ENCODE data around the gene EVPL. TPM values are rescaled to one million over a fixed set of nuclear protein-coding genes. Genes with fewer than 3 reads are reported as not detected.

Gene EVPL
- total and polyA plus RNA-seq, 3 experiments from 2014 or later: 0.07 to 0.11 TPM; not detected in 1

GRCh38 chr17:76011951-76012350 lies 15.2 kb downstream of the EVPL start:
- H3K9me3 Mint-ChIP-seq: no peaks in the 10 kb centered on the region
- no peaks in the 10 kb centered on the region for H3K27me3 ChIP-seq (ENCODE audit: insufficient read depth, low read length, poor library complexity, severe bottlenecking)
- no peak overlapping the region for H3K4me3 ChIP-seq (ENCODE audit: low read length)
- no peak for DNase-seq
- no peaks in the 10 kb centered on the region for H3K36me3 ChIP-seq (ENCODE audit: insufficient read depth, low read length)
- no peak overlapping the region for H3K27ac ChIP-seq (ENCODE audit: low read depth, low read length)
- H3K4me1 Mint-ChIP-seq: peaks cover 5 to 6% (median 5%) of the 10 kb centered on the region in 3 donors
- peaks cover 0 to 5% of the 10 kb centered on the region in 2 donors for H3K27me3 Mint-ChIP-seq
- ChIA-PET POLR2A (no interaction called here), CTCF (interaction anchor here (1.1 to 4.5 kb wide), 8 partner anchors 10 to 287 kb away, joined by 3 to 30 read pairs (median 5); partner anchors contain the start of gene EXOC7)
- no peaks in the 10 kb centered on the region for H3K9me3 ChIP-seq (ENCODE audit: low read length)
- H3K36me3 Mint-ChIP-seq: no peaks in the 10 kb centered on the region
- H3K27ac Mint-ChIP-seq: no peak overlapping the region
- no peak overlapping the region for H3K4me3 Mint-ChIP-seq
- H3K4me1 ChIP-seq (ENCODE audit: insufficient read depth, low read length): peaks cover 4% of the 10 kb centered on the region

GRCh38 chr17:76009969-76010661 lies 17.0 kb downstream of the EVPL start:
- Histone ChIP-seq H3K27ac (ENCODE audit: low read depth, low read length) (no peak overlapping the region), H3K9me3 (ENCODE audit: low read length) (no peaks in the 10 kb centered on the region), H3K27me3 (ENCODE audit: insufficient read depth, low read length, poor library complexity, severe bottlenecking) (no peaks in the 10 kb centered on the region), H3K4me1 (ENCODE audit: insufficient read depth, low read length) (peaks cover 4% of the 10 kb centered on the region), H3K4me3 (ENCODE audit: low read length) (no peak overlapping the region), H3K36me3 (ENCODE audit: insufficient read depth, low read length) (no peaks in the 10 kb centered on the region)
- no peak for DNase-seq
- Mint-ChIP-seq H3K9me3 (no peaks in the 10 kb centered on the region), H3K27me3 (peaks cover 0 to 5% of the 10 kb centered on the region in 2 donors), H3K27ac (no peak overlapping the region), H3K4me1 (peaks cover 6 to 11% (median 7%) of the 10 kb centered on the region in 3 donors), H3K4me3 (no peak overlapping the region), H3K36me3 (no peaks in the 10 kb centered on the region)
- CTCF ChIA-PET: interaction anchor here (0.7 to 3.7 kb wide), 12 partner anchors 8 to 335 kb away, joined by 3 to 14 read pairs (median 4); partner anchors contain the start of gene CDK3
- POLR2A ChIA-PET: no interaction called here

GRCh38 chr17:76009447-76009846 lies 17.7 kb downstream of the EVPL start:
- peaks cover 0 to 5% of the 10 kb centered on the region in 2 donors for H3K27me3 Mint-ChIP-seq
- no peaks in the 10 kb centered on the region for H3K9me3 Mint-ChIP-seq
- Histone ChIP-seq H3K36me3 (ENCODE audit: insufficient read depth, low read length) (no peaks in the 10 kb centered on the region), H3K27ac (ENCODE audit: low read depth, low read length) (no peak overlapping the region), H3K4me3 (ENCODE audit: low read length) (no peak overlapping the region), H3K4me1 (ENCODE audit: insufficient read depth, low read length) (peaks cover 2% of the 10 kb centered on the region), H3K9me3 (ENCODE audit: low read length) (no peaks in the 10 kb centered on the region), H3K27me3 (ENCODE audit: insufficient read depth, low read length, poor library complexity, severe bottlenecking) (no peaks in the 10 kb centered on the region)
- no peak overlapping the region for H3K4me3 Mint-ChIP-seq
- ChIA-PET POLR2A (no interaction called here), CTCF (interaction anchor here (0.7 to 3.7 kb wide), 8 partner anchors 8 to 170 kb away, joined by 3 to 14 read pairs (median 6); partner anchors contain the start of genes CDK3 and EXOC7)
- H3K4me1 Mint-ChIP-seq: peaks cover 5 to 11% (median 7%) of the 10 kb centered on the region in 3 donors
- peak overlapping the region in 1 of 8 donors; percentile 55 for H3K27ac Mint-ChIP-seq
- DNase-seq: no peak
- no peaks in the 10 kb centered on the region for H3K36me3 Mint-ChIP-seq

- no peak for DNase-seq
- H3K9me3 ChIP-seq (ENCODE audit: low read length): no peaks in the 10 kb centered on the region
- H3K27ac Mint-ChIP-seq: no peak overlapping the region
- CTCF ChIA-PET: interaction anchor here (0.9 to 3.7 kb wide), 7 partner anchors 8 to 112 kb away, joined by 3 to 14 read pairs (median 6); partner anchors contain the start of genes CDK3 and EXOC7
- POLR2A ChIA-PET: no interaction called here
- peaks cover 0 to 6% (median 2%) of the 10 kb centered on the region in 3 donors for H3K4me1 Mint-ChIP-seq
- H3K4me3 Mint-ChIP-seq: no peak overlapping the region
- no peak overlapping the region for H3K4me3 ChIP-seq (ENCODE audit: low read length)
- peaks cover 0 to 3% of the 10 kb centered on the region in 2 donors for H3K27me3 Mint-ChIP-seq
- H3K4me1 ChIP-seq (ENCODE audit: insufficient read depth, low read length): no peaks in the 10 kb centered on the region
- H3K9me3 Mint-ChIP-seq: no peaks in the 10 kb centered on the region
- no peak overlapping the region for H3K27ac ChIP-seq (ENCODE audit: low read depth, low read length)
- no peaks in the 10 kb centered on the region for H3K36me3 Mint-ChIP-seq
- no peaks in the 10 kb centered on the region for H3K36me3 ChIP-seq (ENCODE audit: insufficient read depth, low read length)
- H3K27me3 ChIP-seq (ENCODE audit: insufficient read depth, low read length, poor library complexity, severe bottlenecking): no peaks in the 10 kb centered on the region
Observed at GRCh38 chr17:76008630-76009425, 18.3 kb downstream of the EVPL start.

GRCh38 chr17:76008208-76008607 lies 18.9 kb downstream of the EVPL start:
- Mint-ChIP-seq H3K4me1 (peaks cover 0 to 6% (median 2%) of the 10 kb centered on the region in 3 donors), H3K27ac (no peak overlapping the region), H3K4me3 (no peak overlapping the region), H3K9me3 (no peaks in the 10 kb centered on the region), H3K27me3 (peaks cover 0 to under 1% of the 10 kb centered on the region in 2 donors), H3K36me3 (no peaks in the 10 kb centered on the region)
- ChIA-PET POLR2A (interaction anchor here (0.6 kb wide), 1 partner anchor 18 kb away, joined by 5 read pairs; no protein-coding TSS in a partner anchor), CTCF (interaction anchor here (0.9 to 3.7 kb wide), 8 partner anchors 9 to 113 kb away, joined by 3 to 14 read pairs (median 5); partner anchors contain the start of genes EXOC7 and MRPL38)
- Histone ChIP-seq H3K4me1 (ENCODE audit: insufficient read depth, low read length) (no peaks in the 10 kb centered on the region), H3K4me3 (ENCODE audit: low read length) (no peak overlapping the region), H3K9me3 (ENCODE audit: low read length) (no peaks in the 10 kb centered on the region), H3K27ac (ENCODE audit: low read depth, low read length) (no peak overlapping the region), H3K27me3 (ENCODE audit: insufficient read depth, low read length, poor library complexity, severe bottlenecking) (no peaks in the 10 kb centered on the region), H3K36me3 (ENCODE audit: insufficient read depth, low read length) (no peaks in the 10 kb centered on the region)
- DNase-seq: no peak

GRCh38 chr17:76007850-76008165 lies 19.3 kb downstream of the EVPL start:
- Histone ChIP-seq H3K36me3 (ENCODE audit: insufficient read depth, low read length) (no peaks in the 10 kb centered on the region), H3K4me1 (ENCODE audit: insufficient read depth, low read length) (no peaks in the 10 kb centered on the region), H3K27ac (ENCODE audit: low read depth, low read length) (no peak overlapping the region), H3K27me3 (ENCODE audit: insufficient read depth, low read length, poor library complexity, severe bottlenecking) (no peaks in the 10 kb centered on the region), H3K4me3 (ENCODE audit: low read length) (no peak overlapping the region), H3K9me3 (ENCODE audit: low read length) (no peaks in the 10 kb centered on the region)
- no peaks in the 10 kb centered on the region for H3K36me3 Mint-ChIP-seq
- no peaks in the 10 kb centered on the region for H3K9me3 Mint-ChIP-seq
- H3K4me1 Mint-ChIP-seq: peaks cover 0 to 6% (median 2%) of the 10 kb centered on the region in 3 donors
- DNase-seq: no peak
- CTCF ChIA-PET: interaction anchor here (0.9 to 2.0 kb wide), 5 partner anchors 10 to 103 kb away, joined by 3 to 9 read pairs (median 5); partner anchors contain the start of gene MRPL38
- H3K27me3 Mint-ChIP-seq: no peaks in the 10 kb centered on the region
- POLR2A ChIA-PET: interaction anchor here (0.6 kb wide), 1 partner anchor 17 kb away, joined by 5 read pairs; no protein-coding TSS in a partner anchor
- H3K4me3 Mint-ChIP-seq: no peak overlapping the region
- no peak overlapping the region for H3K27ac Mint-ChIP-seq

- Histone ChIP-seq H3K4me1 (ENCODE audit: insufficient read depth, low read length) (no peaks in the 10 kb centered on the region), H3K27ac (ENCODE audit: low read depth, low read length) (no peak overlapping the region), H3K36me3 (ENCODE audit: insufficient read depth, low read length) (no peaks in the 10 kb centered on the region), H3K4me3 (ENCODE audit: low read length) (no peak overlapping the region), H3K27me3 (ENCODE audit: insufficient read depth, low read length, poor library complexity, severe bottlenecking) (no peaks in the 10 kb centered on the region), H3K9me3 (ENCODE audit: low read length) (no peaks in the 10 kb centered on the region)
- Mint-ChIP-seq H3K27ac (peak overlapping the region in 1 of 8 donors; percentile 15), H3K36me3 (peaks cover 0 to 2% (median 0%) of the 10 kb centered on the region in 3 donors), H3K4me3 (no peak overlapping the region), H3K4me1 (peaks cover 0 to 6% (median 2%) of the 10 kb centered on the region in 3 donors), H3K27me3 (no peaks in the 10 kb centered on the region), H3K9me3 (no peaks in the 10 kb centered on the region)
- ChIA-PET POLR2A (interaction anchor here (0.6 kb wide), 1 partner anchor 17 kb away, joined by 5 read pairs; no protein-coding TSS in a partner anchor), CTCF (interaction anchor here (1.0 to 1.2 kb wide), 3 partner anchors 39 to 102 kb away, joined by 5 to 9 read pairs (median 5); partner anchors contain the start of gene MRPL38)
- DNase-seq: no peak
Observed at GRCh38 chr17:76007131-76007849, 19.8 kb downstream of the EVPL start.

Data from CD8-positive, alpha-beta memory T cell (primary cell).